ENCODE data around the gene SPRR2F.
A peak's percentile ranks its signal among the peaks of the same experiment; 100 is the strongest.
"Not testable (repeated sequence)": the region's sequence is repeated elsewhere in the genome, so short reads cannot be mapped to it uniquely, and the experiment has no call there.

SPRR2F gene, protein sequence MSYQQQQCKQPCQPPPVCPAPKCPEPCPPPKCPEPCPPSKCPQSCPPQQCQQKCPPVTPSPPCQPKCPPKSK

DNA sequence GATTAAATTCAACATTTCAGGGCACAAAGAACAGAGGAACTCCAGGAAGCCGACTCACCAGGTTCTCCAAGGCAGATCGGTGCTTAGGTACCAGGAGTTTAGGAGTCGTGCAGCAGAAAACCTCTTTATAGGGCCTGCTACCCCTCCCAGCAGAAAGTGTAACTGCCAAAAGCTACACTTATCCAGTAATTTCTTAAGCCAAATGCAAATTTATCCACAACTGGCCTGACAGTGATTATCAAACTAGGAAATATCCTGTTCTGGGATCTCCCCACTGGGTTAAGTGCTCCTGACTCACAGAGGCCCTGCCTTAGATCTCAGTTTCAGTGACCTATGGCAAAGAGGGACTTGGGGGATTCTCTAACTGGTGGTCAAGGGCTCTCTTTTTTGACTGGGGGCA lies at the start of gene SPRR2F:
SPRR2F (minus strand) TSS at position 101 of the 400 bp plus-strand sequence. CDS start 783 bp downstream, outside the sequence.
- in situ Hi-C loops (cut with HindIII; ENCODE audit: low pct_unique_long_range_greater_than_20kb, low sequenced_read_pairs), result no loop called here
- no peak for DNase-seq (ENCODE audit: low read depth in 1 of 2, low spot score in 1 of 2)
- no peak for TF ChIP-seq JUND (IDR thresholded peaks at IDR 0.05; ENCODE audit: low read depth)

DNA sequence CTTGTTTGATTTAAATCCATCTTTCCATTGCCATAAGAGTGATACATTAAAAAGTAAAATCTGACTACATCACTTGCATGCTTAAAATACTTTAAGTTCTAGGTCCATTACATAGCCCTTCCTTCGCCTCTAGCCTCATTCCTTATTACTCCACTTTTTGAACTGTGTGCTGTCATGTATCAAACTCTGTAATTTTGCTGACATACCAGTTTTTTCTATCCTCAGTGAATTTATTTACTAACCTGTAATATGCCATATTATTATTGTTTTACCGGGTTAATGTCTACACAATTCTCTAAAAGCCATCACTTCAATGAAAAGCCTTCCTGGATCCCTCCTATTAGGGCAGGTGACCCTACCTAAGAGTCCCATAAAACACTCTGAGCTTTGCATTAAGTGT lies 42.2 kb upstream of the SPRR2F start:
- in situ Hi-C loops (cut with HindIII; ENCODE audit: low pct_unique_long_range_greater_than_20kb, low sequenced_read_pairs), result no loop called here

DNA sequence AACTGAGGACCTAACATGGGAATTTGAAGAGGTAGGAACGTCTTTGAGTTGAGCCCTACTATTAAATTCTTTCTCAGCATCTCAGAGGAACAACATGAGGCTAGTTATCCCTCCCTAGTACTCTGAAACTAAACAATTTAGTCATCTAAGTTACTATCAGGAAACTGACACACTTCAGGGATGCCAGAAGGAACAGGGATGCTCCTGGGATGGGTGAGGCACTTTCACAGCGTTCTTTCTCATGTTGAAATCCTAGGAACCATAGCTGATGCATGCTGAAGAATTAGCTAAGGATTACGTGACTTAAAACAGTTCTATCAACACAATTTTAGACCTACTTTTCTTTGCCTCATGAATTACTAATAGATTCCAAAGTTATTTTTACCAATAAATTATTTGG lies 39.2 kb upstream of the SPRR2F start:
- in situ Hi-C loops (cut with HindIII; ENCODE audit: low pct_unique_long_range_greater_than_20kb, low sequenced_read_pairs), result no loop called here
- TF ChIP-seq JUND (IDR thresholded peaks at IDR 0.05; ENCODE audit: low read depth), result no peak
- no peak for DNase-seq (ENCODE audit: low read depth in 1 of 2, low spot score in 1 of 2)

More for the DNA sequence above, 42.2 kb upstream of the SPRR2F start:
- no peak for DNase-seq (ENCODE audit: low read depth in 1 of 2, low spot score in 1 of 2)
- TF ChIP-seq JUND (IDR thresholded peaks at IDR 0.05; ENCODE audit: low read depth), result no peak

DNA sequence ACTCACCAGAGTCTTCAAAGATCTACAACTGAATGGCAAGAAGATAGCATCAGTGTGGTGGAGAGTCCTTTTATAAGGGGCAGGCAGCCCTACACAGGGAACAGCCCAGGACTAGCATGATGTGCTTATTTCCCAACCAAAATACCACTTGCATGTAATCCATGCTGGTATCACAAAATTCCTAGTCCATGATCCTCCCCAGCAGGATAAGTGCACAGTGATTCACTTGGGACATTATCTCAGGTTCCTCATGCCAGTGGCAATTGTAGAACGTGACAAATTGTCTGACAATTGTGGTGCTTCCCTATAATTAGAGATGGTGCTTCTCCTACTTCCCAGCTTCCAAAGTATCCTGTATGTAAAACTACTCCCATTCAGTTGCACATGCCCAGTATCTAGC lies 37.5 kb upstream of the SPRR2F start, which contains the start of gene SPRR2G:
SPRR2G (minus strand) TSS at position 45 of the 400 bp plus-strand sequence. CDS start 780 bp downstream, outside the sequence.
- TF ChIP-seq JUND (IDR thresholded peaks at IDR 0.05; ENCODE audit: low read depth), result no peak
- in situ Hi-C loops (cut with HindIII; ENCODE audit: low pct_unique_long_range_greater_than_20kb, low sequenced_read_pairs), result no loop called here
- no peak for DNase-seq (ENCODE audit: low read depth in 1 of 2, low spot score in 1 of 2)

DNA sequence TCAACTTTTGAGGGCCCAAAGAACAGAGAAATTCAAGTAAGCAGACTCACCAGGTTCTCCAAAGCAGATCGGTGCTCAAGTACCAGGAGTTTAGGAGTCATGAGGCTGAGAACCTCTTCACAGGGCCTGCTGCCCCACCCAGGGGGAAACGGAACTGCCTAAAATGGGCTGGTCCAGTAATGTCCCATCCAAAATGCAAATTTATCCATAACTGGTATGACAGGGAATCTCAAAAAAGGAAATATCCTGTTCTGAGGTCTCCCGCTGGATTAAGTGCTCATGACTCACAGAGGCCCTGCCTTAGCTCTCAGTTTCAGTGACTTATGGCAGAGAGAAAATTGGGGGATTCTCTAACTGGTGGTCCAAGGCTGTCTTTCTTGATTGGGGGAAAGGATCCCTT lies 28.1 kb upstream of the SPRR2F start:
- no peak for DNase-seq (ENCODE audit: low read depth in 1 of 2, low spot score in 1 of 2)
- in situ Hi-C loops (cut with HindIII; ENCODE audit: low pct_unique_long_range_greater_than_20kb, low sequenced_read_pairs), result no loop called here
- no peak for TF ChIP-seq JUND (IDR thresholded peaks at IDR 0.05; ENCODE audit: low read depth)

DNA sequence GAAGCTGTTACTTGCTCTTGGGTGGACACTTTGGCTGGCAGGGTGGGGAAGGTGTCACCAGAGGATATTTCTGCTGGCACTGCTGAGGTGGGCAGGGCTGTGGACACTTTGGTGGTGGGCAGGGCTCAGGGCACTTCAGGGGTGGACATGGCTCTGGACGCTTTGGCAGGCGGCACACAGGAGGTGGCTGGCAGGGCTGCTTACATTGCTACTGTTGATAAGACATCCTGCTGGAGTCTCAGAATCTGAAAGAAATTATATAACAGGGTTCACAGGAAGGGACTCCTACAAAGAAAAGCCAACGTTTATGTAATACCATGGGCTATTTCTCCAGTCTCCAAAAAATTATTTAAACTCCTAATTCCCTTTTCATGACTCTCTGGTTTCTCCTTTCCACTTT lies 27.2 kb upstream of the SPRR2F start:
- in situ Hi-C loops (cut with HindIII; ENCODE audit: low pct_unique_long_range_greater_than_20kb, low sequenced_read_pairs), result no loop called here
- no peak for TF ChIP-seq JUND (IDR thresholded peaks at IDR 0.05; ENCODE audit: low read depth)
- DNase-seq (ENCODE audit: low read depth in 1 of 2, low spot score in 1 of 2), result no peak

DNA sequence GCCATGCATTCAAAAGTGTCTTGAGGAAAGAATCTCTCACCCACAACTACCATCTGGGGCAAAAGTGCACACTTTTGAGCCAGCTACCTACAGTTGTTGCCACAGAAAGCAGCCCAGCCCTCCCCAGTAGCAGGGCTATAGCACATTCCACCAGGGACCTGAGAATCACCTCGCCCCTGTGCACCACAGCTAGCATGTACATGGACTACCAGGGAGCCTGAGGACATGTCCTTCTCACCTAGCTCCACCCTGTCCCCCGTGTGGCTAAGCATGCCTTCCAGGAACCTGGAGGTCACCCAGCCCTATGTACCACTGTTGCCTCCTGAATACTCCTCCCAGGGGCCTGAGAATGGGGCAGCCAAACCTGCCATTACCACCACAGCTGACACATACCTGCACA lies 20.4 kb upstream of the SPRR2F start:
- no peak for DNase-seq (ENCODE audit: low read depth in 1 of 2, low spot score in 1 of 2)
- in situ Hi-C loops (cut with HindIII; ENCODE audit: low pct_unique_long_range_greater_than_20kb, low sequenced_read_pairs), result no loop called here
- no peak for TF ChIP-seq JUND (IDR thresholded peaks at IDR 0.05; ENCODE audit: low read depth)

DNA sequence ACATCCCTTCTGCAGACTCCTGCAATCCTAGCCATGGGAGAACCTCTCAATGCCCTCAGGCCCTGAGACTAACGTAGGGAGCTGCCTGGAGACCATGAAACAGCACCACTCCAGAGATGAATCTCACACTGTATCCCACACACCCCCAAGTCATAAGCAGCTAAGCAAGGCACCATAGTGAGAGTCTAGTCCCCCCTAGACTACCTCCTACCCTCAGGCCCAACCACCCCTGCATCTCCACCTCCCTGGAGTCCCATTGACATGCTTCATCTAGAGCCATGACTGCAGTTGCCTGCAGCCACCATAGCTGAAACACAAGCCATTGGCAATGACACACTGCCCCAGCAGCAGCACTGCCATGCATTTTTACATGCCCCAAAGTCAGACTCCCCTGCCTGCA lies 20.0 kb upstream of the SPRR2F start:
- no peak for DNase-seq (ENCODE audit: low read depth in 1 of 2, low spot score in 1 of 2)
- TF ChIP-seq JUND (IDR thresholded peaks at IDR 0.05; ENCODE audit: low read depth), result no peak
- in situ Hi-C loops (cut with HindIII; ENCODE audit: low pct_unique_long_range_greater_than_20kb, low sequenced_read_pairs), result no loop called here

DNA sequence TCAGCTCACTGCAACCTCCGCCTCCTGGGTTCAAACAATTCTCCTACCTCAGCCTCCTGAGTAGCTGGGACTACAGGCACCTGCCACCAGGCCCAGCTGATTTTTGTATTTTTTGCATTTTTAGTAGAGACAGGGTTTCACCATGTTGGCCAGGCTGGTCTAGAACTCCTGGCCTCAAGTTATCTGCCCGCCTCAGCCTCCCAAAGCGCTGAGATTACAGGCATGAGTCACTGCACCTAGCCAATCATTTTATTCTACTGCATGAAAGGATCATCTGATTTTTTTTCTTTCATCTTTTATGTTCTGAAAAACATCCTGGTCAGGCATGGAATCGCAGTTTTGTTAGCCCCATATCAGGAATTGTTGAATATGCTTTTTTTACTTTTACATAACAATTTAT lies 15.4 kb upstream of the SPRR2F start:
- DNase-seq (ENCODE audit: low read depth in 1 of 2, low spot score in 1 of 2); in situ Hi-C loops (cut with HindIII; ENCODE audit: low pct_unique_long_range_greater_than_20kb, low sequenced_read_pairs): not testable (repeated sequence)

DNA sequence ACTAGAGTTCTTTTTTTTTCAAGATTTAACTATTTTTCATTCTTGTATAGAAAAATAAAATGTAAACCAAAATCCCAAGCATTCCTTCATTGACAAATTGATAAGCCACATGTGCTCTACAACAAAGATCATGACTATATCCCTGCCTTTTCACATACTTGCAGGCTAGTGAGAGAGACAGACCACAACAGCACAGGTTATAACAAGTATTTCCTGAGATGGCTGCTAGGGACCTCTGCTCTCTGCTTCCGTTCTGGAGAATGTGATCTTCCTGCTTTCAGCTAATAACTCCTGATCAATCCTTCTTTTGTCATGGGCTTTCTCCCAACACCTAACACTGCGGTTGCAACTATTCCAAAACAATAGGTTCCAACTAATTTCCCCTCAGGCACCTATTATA lies 14.0 kb upstream of the SPRR2F start:
- DNase-seq (ENCODE audit: low read depth in 1 of 2, low spot score in 1 of 2), result no peak
- in situ Hi-C loops (cut with HindIII; ENCODE audit: low pct_unique_long_range_greater_than_20kb, low sequenced_read_pairs), result no loop called here
- TF ChIP-seq JUND (IDR thresholded peaks at IDR 0.05; ENCODE audit: low read depth), result no peak

DNA sequence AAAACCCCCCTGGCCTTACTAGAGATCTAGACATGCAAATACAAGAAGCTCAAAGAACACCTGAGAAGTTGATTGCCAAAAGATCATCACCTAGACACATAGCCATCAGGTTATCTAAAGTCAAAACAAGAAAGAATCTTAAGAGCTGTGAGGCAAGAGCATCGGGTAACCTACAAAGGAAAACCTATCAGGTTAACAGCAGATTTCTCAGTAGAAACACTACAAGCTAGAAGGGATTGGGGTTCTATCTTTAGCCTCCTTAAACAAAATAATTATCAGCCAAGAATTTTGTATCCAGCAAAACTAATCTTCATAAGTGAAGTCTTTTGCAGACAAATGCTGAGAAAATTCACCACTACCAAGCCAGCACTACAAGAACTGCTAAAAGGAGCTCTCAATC lies 12.2 kb upstream of the SPRR2F start:
- in situ Hi-C loops (cut with HindIII; ENCODE audit: low pct_unique_long_range_greater_than_20kb, low sequenced_read_pairs), result no loop called here
- TF ChIP-seq JUND (IDR thresholded peaks at IDR 0.05; ENCODE audit: low read depth), result no peak
- no peak for DNase-seq (ENCODE audit: low read depth in 1 of 2, low spot score in 1 of 2)

DNA sequence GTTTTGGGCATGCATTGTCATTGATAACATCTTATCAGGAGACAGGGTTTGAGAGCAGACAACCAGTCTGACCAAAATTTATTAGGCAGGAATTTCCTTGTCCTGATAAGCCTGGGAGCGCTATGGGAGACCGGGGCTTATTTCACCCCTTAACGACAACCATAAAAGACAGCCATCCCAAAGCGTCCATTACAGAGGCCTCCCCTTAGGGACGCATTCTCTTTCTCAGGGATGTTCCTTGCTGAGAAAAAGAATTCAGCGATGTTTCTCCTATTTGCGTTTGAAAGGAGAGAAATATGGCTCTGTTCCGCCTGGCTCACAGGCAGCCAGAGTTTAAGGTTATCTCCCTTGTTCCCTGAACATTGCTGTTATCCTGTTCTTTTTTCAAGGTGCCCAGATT lies 10.5 kb upstream of the SPRR2F start:
- in situ Hi-C loops (cut with HindIII; ENCODE audit: low pct_unique_long_range_greater_than_20kb, low sequenced_read_pairs), result not testable (repeated sequence)

DNA sequence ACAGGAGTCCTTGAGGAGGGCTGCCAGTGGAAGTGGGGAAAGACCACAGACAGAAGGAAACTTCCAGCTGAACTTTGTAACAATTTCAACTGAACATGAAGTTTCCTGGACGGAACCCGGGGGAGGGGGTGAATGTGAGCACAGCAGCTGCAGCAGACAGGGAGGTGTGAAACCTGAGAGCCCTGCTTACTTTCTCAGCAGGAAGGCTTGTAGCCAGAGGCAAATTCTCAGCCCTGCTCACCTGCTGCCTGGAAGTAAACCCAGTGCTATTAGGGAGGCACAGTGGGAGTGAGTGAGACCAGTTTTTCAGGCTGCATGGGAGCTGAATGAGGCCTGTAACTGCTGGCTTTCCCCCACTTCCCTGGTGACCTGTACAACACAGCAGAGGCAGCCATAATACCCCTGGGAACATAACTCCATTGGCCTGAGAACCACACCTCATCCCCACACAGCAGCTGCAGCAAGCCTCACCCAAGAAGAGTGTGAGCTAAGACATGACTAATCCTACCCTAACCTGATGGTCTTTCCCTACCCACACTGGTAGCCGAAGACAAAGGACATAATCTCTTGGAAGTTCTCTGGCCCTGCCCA lies 9.6 kb upstream of the SPRR2F start:
- TF ChIP-seq JUND (IDR thresholded peaks at IDR 0.05; ENCODE audit: low read depth), result peak; percentile 30; the same call in 1 of the 2 replicates
- DNase-seq (ENCODE audit: low read depth in 1 of 2, low spot score in 1 of 2), result peak; percentile 60 to 100
- in situ Hi-C loops (cut with HindIII; ENCODE audit: low pct_unique_long_range_greater_than_20kb, low sequenced_read_pairs), result no loop called here

More for the DNA sequence above, 10.5 kb upstream of the SPRR2F start:
- DNase-seq (ENCODE audit: low read depth in 1 of 2, low spot score in 1 of 2), result not testable (repeated sequence)

DNA sequence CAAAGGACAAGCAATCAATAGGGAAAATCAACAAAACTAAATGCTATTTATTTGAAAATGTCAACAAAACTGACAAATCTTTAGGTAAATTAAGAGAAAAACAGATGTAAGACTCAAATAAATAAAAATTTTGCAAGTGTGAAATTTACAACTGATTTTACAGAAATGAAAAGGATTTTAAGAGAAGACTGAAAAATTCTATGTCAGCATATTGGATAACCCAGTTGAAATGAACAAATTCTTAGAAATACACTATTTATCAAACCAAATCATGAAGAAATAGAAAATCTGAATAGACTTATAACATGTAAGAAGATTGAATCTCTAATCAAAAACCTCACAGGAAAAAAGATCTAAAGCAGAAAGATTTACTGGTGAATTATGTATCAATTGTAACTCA lies 7.6 kb upstream of the SPRR2F start:
- DNase-seq (ENCODE audit: low read depth in 1 of 2, low spot score in 1 of 2), result no peak
- no peak for TF ChIP-seq JUND (IDR thresholded peaks at IDR 0.05; ENCODE audit: low read depth)
- in situ Hi-C loops (cut with HindIII; ENCODE audit: low pct_unique_long_range_greater_than_20kb, low sequenced_read_pairs), result no loop called here
